GM23248 (cell line): Measurements from ENCODE around the gene ARMC8.

ENCODE experiments used
- EZH2 ChIP-seq: fragments of 200-600 bp; sonication (generic); IDR thresholded peaks from 2 replicates; pipeline ENCODE4 v1.6.1; 2018; ENCODE audit warnings: antibody characterized with exemption, mild to moderate bottlenecking; ENCODE audit not compliant: insufficient read depth, poor library complexity, severe bottlenecking
- EZH2phosphoT487 ChIP-seq: fragments of 200-600 bp; sonication (generic); IDR thresholded peaks from 2 replicates; pipeline ENCODE4 v1.6.1; 2018; ENCODE audit warnings: antibody characterized with exemption, moderate library complexity, mild to moderate bottlenecking, low read depth; ENCODE audit not compliant: insufficient read depth

DNA sequence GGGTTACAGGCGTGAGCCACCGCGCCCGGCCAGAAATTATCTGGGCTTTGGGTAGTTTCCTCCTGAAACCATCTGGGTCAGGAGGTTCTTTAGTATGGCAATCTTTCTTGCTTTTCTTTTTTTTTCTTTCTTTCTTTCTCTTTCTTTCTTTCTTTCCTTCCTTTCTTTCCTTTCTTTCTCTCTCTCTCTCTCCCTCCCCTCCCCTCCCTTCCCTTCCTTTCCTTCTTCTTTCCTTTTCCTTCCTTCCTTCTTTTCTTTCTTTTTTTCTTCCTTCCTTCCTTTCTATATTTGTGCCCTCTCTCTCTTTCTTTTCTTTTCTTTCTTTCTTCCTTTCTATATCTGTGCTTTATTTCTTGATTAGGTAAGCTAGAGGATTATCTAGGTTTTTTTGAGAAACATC lies 29.4 kb upstream of the ARMC8 start:
- TF ChIP-seq EZH2 (no peak), EZH2phosphoT487 (no peak)
